ENCODE data around the gene MRGPRX3. TPM values are rescaled to one million over a fixed set of nuclear protein-coding genes. Genes with fewer than 3 reads are reported as not detected.

MRGPRX3 gene
- total RNA-seq, 1 donor from 2014 or later = not detected

DNA sequence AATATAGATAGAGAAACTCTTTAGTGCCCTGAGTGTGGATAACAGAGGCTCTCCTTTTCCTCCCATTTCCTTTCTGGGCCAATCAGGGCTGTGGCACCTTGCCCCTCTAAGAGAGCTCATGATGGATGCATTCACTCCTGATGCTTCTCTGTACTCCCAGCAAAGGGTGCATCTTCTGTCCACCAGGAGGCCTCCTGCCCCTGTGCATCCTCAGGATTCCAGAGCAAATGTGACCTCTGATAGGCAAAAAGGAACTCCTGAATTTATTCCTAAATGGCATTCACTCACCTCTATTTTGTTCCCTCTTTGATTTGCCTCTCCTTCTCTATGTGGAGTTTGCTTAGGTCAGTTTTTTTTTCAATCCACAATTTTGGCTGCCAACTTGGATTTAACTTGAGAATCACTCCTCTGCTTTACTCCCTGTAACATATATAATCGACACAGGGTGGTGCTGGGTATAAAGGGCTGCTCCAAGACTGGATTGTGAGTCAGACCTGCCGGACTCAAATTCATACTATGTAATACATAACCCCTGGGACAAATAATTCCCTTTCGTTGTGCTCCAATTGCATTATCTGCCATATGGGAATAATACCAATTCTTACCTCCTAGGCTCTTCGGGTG, 39.1 kb downstream of the MRGPRX3 start:
- intact Hi-C loops (cut with DNase I) = no loop called here
- no peak overlapping the region for H3K27ac ChIP-seq
- H3K9me3 ChIP-seq = no peaks in the 10 kb centered on the region
- H3K4me1 ChIP-seq = no peaks in the 10 kb centered on the region
- ATAC-seq (peak; percentile 26), DNase-seq (no peak)
- no peak overlapping the region for H3K4me3 ChIP-seq
- H3K36me3 ChIP-seq = no peaks in the 10 kb centered on the region
- TF ChIP-seq, protein P1, sequence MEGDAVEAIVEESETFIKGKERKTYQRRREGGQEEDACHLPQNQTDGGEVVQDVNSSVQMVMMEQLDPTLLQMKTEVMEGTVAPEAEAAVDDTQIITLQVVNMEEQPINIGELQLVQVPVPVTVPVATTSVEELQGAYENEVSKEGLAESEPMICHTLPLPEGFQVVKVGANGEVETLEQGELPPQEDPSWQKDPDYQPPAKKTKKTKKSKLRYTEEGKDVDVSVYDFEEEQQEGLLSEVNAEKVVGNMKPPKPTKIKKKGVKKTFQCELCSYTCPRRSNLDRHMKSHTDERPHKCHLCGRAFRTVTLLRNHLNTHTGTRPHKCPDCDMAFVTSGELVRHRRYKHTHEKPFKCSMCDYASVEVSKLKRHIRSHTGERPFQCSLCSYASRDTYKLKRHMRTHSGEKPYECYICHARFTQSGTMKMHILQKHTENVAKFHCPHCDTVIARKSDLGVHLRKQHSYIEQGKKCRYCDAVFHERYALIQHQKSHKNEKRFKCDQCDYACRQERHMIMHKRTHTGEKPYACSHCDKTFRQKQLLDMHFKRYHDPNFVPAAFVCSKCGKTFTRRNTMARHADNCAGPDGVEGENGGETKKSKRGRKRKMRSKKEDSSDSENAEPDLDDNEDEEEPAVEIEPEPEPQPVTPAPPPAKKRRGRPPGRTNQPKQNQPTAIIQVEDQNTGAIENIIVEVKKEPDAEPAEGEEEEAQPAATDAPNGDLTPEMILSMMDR (IDR thresholded peaks at IDR 0.05) = peak; percentile 30
- H3K27me3 ChIP-seq = peaks cover 5% of the 10 kb centered on the region

DNA sequence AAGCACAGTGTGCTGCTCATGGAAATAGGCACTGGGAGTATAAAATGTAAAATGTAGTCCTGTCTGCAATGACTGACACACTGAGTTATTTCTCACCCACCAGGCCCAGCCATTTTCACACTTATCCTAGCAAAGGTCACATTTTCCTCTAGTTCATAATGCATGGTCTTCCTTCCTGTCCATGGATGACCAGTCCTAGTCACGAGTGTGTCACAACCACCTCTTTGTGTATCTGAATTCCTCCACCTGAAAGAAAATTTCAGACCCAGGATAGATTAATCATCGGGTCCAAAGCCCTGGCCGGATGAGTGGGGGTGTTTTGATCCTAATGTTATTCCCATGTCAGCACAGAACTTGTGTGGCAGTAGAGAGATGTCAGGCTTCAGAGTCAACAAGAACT, 40.3 kb downstream of the MRGPRX3 start, which contains the start of gene MRGPRX4:
Gene MRGPRX4, plus strand, starts transcription at position 172 of the 400 bp plus-strand sequence. CDS start 420 bp downstream, outside the sequence.
- no peaks in the 10 kb centered on the region for H3K4me1 ChIP-seq
- TF ChIP-seq, protein P1 (IDR thresholded peaks at IDR 0.05) = no peak
- intact Hi-C loops (cut with DNase I) = no loop called here
- no peak within 1 kb of the TSS for H3K4me3 ChIP-seq
- no peaks in the 10 kb centered on the region for H3K36me3 ChIP-seq
- H3K9me3 ChIP-seq = no peaks in the 10 kb centered on the region
- ATAC-seq (no peak), DNase-seq (no peak)
- no peak within 1 kb of the TSS for H3K27ac ChIP-seq
- peaks cover 5% of the 10 kb centered on the region for H3K27me3 ChIP-seq

DNA sequence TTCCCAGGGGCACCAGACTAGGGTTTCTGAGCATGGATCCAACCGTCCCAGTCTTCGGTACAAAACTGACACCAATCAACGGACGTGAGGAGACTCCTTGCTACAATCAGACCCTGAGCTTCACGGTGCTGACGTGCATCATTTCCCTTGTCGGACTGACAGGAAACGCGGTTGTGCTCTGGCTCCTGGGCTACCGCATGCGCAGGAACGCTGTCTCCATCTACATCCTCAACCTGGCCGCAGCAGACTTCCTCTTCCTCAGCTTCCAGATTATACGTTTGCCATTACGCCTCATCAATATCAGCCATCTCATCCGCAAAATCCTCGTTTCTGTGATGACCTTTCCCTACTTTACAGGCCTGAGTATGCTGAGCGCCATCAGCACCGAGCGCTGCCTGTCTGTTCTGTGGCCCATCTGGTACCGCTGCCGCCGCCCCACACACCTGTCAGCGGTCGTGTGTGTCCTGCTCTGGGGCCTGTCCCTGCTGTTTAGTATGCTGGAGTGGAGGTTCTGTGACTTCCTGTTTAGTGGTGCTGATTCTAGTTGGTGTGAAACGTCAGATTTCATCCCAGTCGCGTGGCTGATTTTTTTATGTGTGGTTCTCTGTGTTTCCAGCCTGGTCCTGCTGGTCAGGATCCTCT, 41.0 kb downstream of the MRGPRX3 start:
- no peak overlapping the region for H3K4me3 ChIP-seq
- no peaks in the 10 kb centered on the region for H3K4me1 ChIP-seq
- TF ChIP-seq, protein P1 (IDR thresholded peaks at IDR 0.05) = no peak
- ATAC-seq = no peak
- no peak overlapping the region for H3K27ac ChIP-seq
- intact Hi-C loops (cut with DNase I) = no loop called here
- H3K36me3 ChIP-seq = no peaks in the 10 kb centered on the region
- no peaks in the 10 kb centered on the region for H3K9me3 ChIP-seq
- H3K27me3 ChIP-seq = peaks cover 9% of the 10 kb centered on the region
- no peak for DNase-seq

Other genes with a start within 250 kb of the MRGPRX3 start
- gene SERGEF, start 119.5 kb upstream of the MRGPRX3 start, total RNA-seq = 37.6 TPM
- gene TPH1, start 86.3 kb upstream of the MRGPRX3 start, total RNA-seq = 0.29 TPM
- 8.8 TPM for gene SAAL1, start 26.5 kb upstream of the MRGPRX3 start, total RNA-seq
- gene MRGPRX4, start 40.3 kb downstream of the MRGPRX3 start, total RNA-seq = not detected
- gene SAA4, start 104.2 kb downstream of the MRGPRX3 start, total RNA-seq = not detected
- 4.2 TPM for gene SAA2, start 116.1 kb downstream of the MRGPRX3 start, total RNA-seq
- 13.3 TPM for gene SAA1, start 133.7 kb downstream of the MRGPRX3 start, total RNA-seq
- gene HPS5, start 189.6 kb downstream of the MRGPRX3 start, total RNA-seq = 33.0 TPM
- 40.8 TPM for gene GTF2H1, start 190.0 kb downstream of the MRGPRX3 start, total RNA-seq

Data from upper lobe of right lung (tissue), 1 donor.